Measurements from ENCODE around the gene KRTAP12-3. TPM values are rescaled to one million over a fixed set of nuclear protein-coding genes. Genes with fewer than 3 reads are reported as not detected.

The KRTAP12-3 gene
- total and polyA plus RNA-seq, 2 donors (not counting 1 experiment from before 2014, with no cell fraction given) = not detected

DNA sequence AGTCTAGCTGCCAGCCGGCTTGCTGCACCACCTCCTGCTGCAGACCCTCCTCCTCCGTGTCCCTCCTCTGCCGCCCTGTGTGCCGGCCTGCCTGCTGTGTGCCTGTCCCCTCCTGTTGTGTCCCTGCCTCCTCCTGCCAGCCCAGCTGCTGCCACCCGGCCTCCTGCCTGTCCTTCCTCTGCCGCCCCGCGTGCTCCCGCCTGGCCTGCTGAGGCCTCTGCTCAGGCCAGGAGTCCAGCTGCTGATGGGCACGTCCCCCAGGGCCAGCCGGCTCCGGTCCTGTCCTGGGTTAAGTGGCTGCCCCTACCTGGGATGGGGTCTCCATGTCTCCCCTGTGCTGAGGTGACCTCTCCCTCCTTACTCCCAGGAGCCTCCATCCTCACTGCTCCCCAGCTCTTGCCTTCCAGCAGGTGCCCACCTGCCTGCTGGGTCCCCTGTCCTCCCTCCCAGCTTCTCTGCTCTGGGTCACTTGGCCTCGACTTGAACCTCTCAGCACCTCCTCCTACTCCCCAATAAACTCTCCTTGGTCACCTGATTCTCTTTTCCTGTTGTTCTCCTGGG lies 45.0 kb upstream of the KRTAP12-3 start:
- TF ChIP-seq EZH2 (IDR thresholded peaks at IDR 0.05; ENCODE audit: borderline replicate concordance, insufficient read depth, low read depth, low read length, poor library complexity, severe bottlenecking) (no peak), CTCF (IDR thresholded peaks at IDR 0.05) (no peak)
- no peak overlapping the region for H3K4me2 ChIP-seq (replicated peaks; ENCODE audit: low read depth, low read length, poor library complexity, severe bottlenecking)
- CTCF ChIA-PET = no interaction called here
- DNase-seq = no peak
- intact Hi-C loops (cut with micrococcal nuclease) = no loop called here
- Mint-ChIP-seq H3K27ac (no peak overlapping the region), H3K27me3 (peaks cover 10% of the 10 kb centered on the region), H3K4me3 (no peak overlapping the region), H3K4me1 (no peaks in the 10 kb centered on the region), H3K9me3 (ENCODE audit: insufficient read depth) (peaks cover 15% of the 10 kb centered on the region)
- H3K4me1 ChIP-seq (ENCODE audit: control insufficient read depth in 2 of 2, insufficient read depth in 2 of 2, low read length in 2 of 2) = no peaks in the 10 kb centered on the region
- no peak overlapping the region for H3K27ac ChIP-seq (ENCODE audit: low read length in 2 of 2)
- H3K4me3 ChIP-seq (ENCODE audit: control extremely low read depth in 1 of 5, extremely low read depth in 1 of 5, insufficient read depth in 1 of 5, low read depth in 2 of 5, low read length in 4 of 5) = no peak overlapping the region
- no peak overlapping the region for H2AFZ ChIP-seq (ENCODE audit: insufficient read depth, low read depth, low read length, poor library complexity, severe bottlenecking)
- H3K36me3 ChIP-seq (replicated peaks in 1 of 2; ENCODE audit: control extremely low read depth in 1 of 2, control insufficient read depth in 1 of 2, extremely low read depth in 1 of 2, insufficient read depth in 2 of 2, low read length in 1 of 2) = no peaks in the 10 kb centered on the region
- H3K9me3 ChIP-seq (ENCODE audit: control extremely low read depth in 1 of 3, control insufficient read depth in 2 of 3, insufficient read depth in 1 of 3, low read length in 2 of 3) = peaks cover 4 to 42% (median 25%) of the 10 kb centered on the region in 3 donors
- H3K79me2 ChIP-seq (ENCODE audit: control insufficient read depth, insufficient read depth, low read length) = no peaks in the 10 kb centered on the region
- WGBS (ENCODE audit: insufficient coverage) = 88% methylated on average over 13 of the region's 13 CpGs
- no peak overlapping the region for H3K9ac ChIP-seq (ENCODE audit: low read length)
- POLR2A ChIA-PET = no interaction called here
- peaks cover 0 to 3% (median 1%) of the 10 kb centered on the region in 4 experiments for H3K27me3 ChIP-seq (replicated peaks in 1 of 4; ENCODE audit: control extremely low read depth in 1 of 4, control insufficient read depth in 3 of 4, insufficient read depth in 4 of 4, low read length in 3 of 4)
- ATAC-seq (ENCODE audit: low read depth) = no peak
- no peaks in the 10 kb centered on the region for H4K20me1 ChIP-seq (ENCODE audit: control insufficient read depth, insufficient read depth, low read length, poor library complexity, severe bottlenecking)

DNA sequence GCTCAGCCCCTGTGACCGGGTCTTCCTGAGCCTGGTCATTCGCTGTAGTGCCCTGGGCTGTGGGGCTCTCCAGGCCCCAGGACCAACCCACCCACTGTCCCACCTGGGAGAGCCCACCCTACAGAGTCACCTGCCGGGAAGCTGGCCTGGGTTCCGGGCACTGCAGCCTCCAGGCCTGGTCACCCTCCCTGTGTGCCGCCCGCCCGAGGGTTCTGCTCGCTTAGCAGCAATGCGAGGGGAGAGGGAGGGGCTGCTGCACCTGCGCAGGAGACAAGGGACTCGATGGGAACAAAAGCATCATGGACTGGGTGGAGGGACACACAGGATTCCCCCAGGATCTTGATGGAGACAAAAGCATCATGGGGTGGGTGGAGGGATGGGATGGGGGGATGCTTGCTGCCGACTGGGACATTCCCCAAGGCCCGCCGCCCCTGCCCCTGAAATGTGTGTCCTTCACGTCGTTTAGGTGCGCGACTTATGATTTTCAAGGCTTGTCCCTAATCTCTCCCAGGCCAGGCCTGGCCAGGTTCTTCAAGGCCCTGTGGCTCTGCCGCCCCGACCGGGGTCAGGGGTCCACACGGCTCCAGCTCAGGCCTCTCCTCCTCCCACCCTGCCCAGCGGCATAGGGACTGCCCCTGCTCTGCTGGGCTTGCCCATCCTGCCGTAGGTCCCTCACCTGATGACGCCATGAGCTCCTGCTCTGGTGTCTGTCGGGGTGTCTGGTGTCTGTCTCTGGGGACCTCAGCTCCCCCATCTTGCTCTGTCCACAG lies 44.2 kb upstream of the KRTAP12-3 start:
- Histone ChIP-seq H3K4me3 (ENCODE audit: control extremely low read depth in 1 of 5, extremely low read depth in 1 of 5, insufficient read depth in 1 of 5, low read depth in 2 of 5, low read length in 4 of 5) (no peak overlapping the region), H2AFZ (ENCODE audit: insufficient read depth, low read depth, low read length, poor library complexity, severe bottlenecking) (no peak overlapping the region), H3K27me3 (replicated peaks in 1 of 4; ENCODE audit: control extremely low read depth in 1 of 4, control insufficient read depth in 3 of 4, insufficient read depth in 4 of 4, low read length in 3 of 4) (peaks cover 0 to 3% (median 1%) of the 10 kb centered on the region in 4 experiments), H4K20me1 (ENCODE audit: control insufficient read depth, insufficient read depth, low read length, poor library complexity, severe bottlenecking) (no peaks in the 10 kb centered on the region), H3K9me3 (ENCODE audit: control extremely low read depth in 1 of 3, control insufficient read depth in 2 of 3, insufficient read depth in 1 of 3, low read length in 2 of 3) (peaks cover 4 to 42% (median 25%) of the 10 kb centered on the region in 3 donors), H3K4me2 (replicated peaks; ENCODE audit: low read depth, low read length, poor library complexity, severe bottlenecking) (no peak overlapping the region), H3K9ac (ENCODE audit: low read length) (no peak overlapping the region), H3K79me2 (ENCODE audit: control insufficient read depth, insufficient read depth, low read length) (no peaks in the 10 kb centered on the region), H3K36me3 (replicated peaks in 1 of 2; ENCODE audit: control extremely low read depth in 1 of 2, control insufficient read depth in 1 of 2, extremely low read depth in 1 of 2, insufficient read depth in 2 of 2, low read length in 1 of 2) (no peaks in the 10 kb centered on the region), H3K27ac (ENCODE audit: low read length in 2 of 2) (no peak overlapping the region), H3K4me1 (ENCODE audit: control insufficient read depth in 2 of 2, insufficient read depth in 2 of 2, low read length in 2 of 2) (peaks cover 4% of the 10 kb centered on the region in 2 donors)
- DNase-seq (no peak), ATAC-seq (ENCODE audit: low read depth) (no peak)
- peaks cover 5% of the 10 kb centered on the region for H3K4me1 Mint-ChIP-seq
- 94% methylated on average over 26 of the region's 26 CpGs for WGBS (ENCODE audit: insufficient coverage)
- CTCF ChIA-PET = no interaction called here
- H3K27ac Mint-ChIP-seq = no peak overlapping the region
- no peak overlapping the region for H3K4me3 Mint-ChIP-seq
- POLR2A ChIA-PET = no interaction called here
- H3K27me3 Mint-ChIP-seq = peaks cover 4% of the 10 kb centered on the region
- no peak for TF ChIP-seq CTCF (IDR thresholded peaks at IDR 0.05)
- TF ChIP-seq EZH2 (IDR thresholded peaks at IDR 0.05; ENCODE audit: borderline replicate concordance, insufficient read depth, low read depth, low read length, poor library complexity, severe bottlenecking) = no peak
- peaks cover 15% of the 10 kb centered on the region for H3K9me3 Mint-ChIP-seq (ENCODE audit: insufficient read depth)
- intact Hi-C loops (cut with micrococcal nuclease) = no loop called here
